B cell (primary cell): ENCODE data around the gene INO80D.

Experiments
- EZH2 ChIP-seq: IDR thresholded peaks from 2 replicates; pipeline ENCODE4 v1.6.1; 2012; ENCODE audit warnings: borderline replicate concordance, low read depth, mild to moderate bottlenecking, moderate library complexity, low read length; ENCODE audit not compliant: insufficient read depth, poor library complexity, severe bottlenecking
- TF ChIP-seq, protein P1 (sequence below): fragments of 200-600 bp; IDR thresholded peaks from one replicate; pipeline ENCODE4 v1.8.0; 2022; ENCODE audit warnings: antibody characterized with exemption, mild to moderate bottlenecking

DNA sequence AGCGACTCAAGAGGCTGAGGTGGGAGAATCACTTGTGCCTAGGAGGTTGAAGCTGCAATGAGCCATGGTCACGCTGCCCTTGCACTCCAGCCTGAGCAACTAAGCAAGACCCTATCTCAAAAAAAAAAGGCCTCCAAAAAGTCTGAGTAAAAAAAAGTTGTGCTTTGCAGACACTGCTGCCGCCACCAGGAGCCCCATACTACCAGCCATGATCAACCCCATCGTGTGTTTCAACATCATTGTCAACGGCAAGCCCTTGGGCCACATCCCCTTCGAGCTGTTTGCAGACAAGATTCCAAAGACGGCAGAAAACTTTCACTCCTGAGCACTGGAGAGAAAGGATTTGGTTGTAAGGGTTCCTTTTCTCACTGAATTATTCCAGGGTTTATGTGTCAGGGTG, 137.1 kb downstream of the INO80D start:
- TF ChIP-seq, protein P1, sequence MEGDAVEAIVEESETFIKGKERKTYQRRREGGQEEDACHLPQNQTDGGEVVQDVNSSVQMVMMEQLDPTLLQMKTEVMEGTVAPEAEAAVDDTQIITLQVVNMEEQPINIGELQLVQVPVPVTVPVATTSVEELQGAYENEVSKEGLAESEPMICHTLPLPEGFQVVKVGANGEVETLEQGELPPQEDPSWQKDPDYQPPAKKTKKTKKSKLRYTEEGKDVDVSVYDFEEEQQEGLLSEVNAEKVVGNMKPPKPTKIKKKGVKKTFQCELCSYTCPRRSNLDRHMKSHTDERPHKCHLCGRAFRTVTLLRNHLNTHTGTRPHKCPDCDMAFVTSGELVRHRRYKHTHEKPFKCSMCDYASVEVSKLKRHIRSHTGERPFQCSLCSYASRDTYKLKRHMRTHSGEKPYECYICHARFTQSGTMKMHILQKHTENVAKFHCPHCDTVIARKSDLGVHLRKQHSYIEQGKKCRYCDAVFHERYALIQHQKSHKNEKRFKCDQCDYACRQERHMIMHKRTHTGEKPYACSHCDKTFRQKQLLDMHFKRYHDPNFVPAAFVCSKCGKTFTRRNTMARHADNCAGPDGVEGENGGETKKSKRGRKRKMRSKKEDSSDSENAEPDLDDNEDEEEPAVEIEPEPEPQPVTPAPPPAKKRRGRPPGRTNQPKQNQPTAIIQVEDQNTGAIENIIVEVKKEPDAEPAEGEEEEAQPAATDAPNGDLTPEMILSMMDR, result no peak
- TF ChIP-seq EZH2, result no peak
